AG10803 (cell line): Measurements from ENCODE around the gene LDHA.
A peak's percentile ranks its signal among the peaks of the same experiment; 100 is the strongest.
"Not testable (repeated sequence)": the region's sequence is repeated elsewhere in the genome, so short reads cannot be mapped to it uniquely, and the experiment has no call there.

Experiments used
- DNase-seq: peaks from one replicate; pipeline ENCODE4 v3.0.0; 2010; ENCODE audit warnings: low read depth
- H3K4me3 ChIP-seq: 2 replicates; pipeline ENCODE4 v1.5.1; 2011; ENCODE audit warnings: mild to moderate bottlenecking, low read length, control low read depth
- TF ChIP-seq, protein P1 (sequence below): conservative IDR thresholded peaks from 2 replicates; pipeline ENCODE4 v1.5.1; 2011; ENCODE audit warnings: mild to moderate bottlenecking, low read length, control low read depth, inconsistent platforms

The LDHA gene

DNA sequence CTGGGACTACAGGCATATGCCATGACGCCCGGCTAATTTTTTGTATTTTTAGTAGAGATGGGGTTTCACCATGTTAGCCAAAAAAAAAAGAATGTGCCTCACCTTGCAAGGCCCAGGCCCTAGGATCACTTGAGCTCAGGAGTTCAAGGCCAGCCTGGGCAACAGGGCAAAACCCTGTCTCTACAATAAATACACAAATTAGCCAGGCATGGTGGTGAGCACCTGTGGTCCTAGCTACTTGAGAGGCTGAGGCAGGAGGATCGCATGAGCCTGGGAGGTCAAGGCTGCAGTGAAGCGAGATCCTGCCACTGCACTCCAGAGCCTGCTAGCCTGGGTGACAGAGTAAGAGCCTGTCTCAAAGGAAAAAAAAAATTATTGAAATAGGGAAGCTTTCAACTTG is 9.7 kb downstream of the LDHA start:
- TF ChIP-seq, protein P1, sequence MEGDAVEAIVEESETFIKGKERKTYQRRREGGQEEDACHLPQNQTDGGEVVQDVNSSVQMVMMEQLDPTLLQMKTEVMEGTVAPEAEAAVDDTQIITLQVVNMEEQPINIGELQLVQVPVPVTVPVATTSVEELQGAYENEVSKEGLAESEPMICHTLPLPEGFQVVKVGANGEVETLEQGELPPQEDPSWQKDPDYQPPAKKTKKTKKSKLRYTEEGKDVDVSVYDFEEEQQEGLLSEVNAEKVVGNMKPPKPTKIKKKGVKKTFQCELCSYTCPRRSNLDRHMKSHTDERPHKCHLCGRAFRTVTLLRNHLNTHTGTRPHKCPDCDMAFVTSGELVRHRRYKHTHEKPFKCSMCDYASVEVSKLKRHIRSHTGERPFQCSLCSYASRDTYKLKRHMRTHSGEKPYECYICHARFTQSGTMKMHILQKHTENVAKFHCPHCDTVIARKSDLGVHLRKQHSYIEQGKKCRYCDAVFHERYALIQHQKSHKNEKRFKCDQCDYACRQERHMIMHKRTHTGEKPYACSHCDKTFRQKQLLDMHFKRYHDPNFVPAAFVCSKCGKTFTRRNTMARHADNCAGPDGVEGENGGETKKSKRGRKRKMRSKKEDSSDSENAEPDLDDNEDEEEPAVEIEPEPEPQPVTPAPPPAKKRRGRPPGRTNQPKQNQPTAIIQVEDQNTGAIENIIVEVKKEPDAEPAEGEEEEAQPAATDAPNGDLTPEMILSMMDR: no peak

DNA sequence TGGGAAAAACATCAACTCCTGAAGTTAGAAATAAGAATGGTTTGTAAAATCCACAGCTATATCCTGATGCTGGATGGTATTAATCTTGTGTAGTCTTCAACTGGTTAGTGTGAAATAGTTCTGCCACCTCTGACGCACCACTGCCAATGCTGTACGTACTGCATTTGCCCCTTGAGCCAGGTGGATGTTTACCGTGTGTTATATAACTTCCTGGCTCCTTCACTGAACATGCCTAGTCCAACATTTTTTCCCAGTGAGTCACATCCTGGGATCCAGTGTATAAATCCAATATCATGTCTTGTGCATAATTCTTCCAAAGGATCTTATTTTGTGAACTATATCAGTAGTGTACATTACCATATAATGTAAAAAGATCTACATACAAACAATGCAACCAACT is 13.0 kb downstream of the LDHA start:
- DNase-seq: peak; percentile 45
- H3K4me3 ChIP-seq: not testable (repeated sequence)

More for the DNA sequence above, 9.7 kb downstream of the LDHA start:
- no peak overlapping the region for H3K4me3 ChIP-seq
- DNase-seq: no peak

DNA sequence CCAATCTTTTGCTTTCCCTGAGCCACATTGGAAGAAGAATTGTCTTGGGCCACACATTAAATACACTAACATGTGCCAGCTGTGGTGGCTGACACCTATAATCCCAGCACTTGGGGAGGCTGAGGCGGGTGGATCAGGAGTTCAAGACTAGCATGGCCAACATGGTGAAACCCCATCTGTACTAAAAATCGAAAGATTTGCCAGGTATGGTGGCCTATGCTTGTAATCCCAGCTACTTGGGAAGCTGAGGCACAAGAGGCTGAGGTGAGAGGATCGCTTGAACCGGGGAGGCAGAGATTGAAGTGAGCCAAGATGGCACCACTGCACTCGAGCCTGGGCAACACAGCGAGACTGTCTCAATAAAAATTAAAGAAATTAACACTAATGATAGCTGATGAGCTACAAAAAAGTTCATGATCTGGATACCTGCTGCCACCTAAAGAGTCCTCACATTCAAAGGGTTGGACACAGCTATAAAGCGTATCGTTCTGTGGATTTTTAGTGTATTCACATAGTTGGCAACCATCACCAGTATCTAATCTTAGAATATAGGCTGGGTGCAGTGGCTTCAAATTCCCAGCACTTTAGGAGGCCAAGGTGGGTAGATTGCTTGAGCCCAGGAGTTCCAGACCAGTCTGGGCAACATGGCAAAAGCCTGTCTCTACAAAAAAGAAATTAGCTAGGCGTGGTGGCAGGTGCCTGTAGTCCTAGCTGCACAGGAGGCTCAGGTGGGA is 14.4 kb downstream of the LDHA start:
- DNase-seq: peak; percentile 36
- H3K4me3 ChIP-seq: no peak overlapping the region
- TF ChIP-seq, protein P1: no peak

DNA sequence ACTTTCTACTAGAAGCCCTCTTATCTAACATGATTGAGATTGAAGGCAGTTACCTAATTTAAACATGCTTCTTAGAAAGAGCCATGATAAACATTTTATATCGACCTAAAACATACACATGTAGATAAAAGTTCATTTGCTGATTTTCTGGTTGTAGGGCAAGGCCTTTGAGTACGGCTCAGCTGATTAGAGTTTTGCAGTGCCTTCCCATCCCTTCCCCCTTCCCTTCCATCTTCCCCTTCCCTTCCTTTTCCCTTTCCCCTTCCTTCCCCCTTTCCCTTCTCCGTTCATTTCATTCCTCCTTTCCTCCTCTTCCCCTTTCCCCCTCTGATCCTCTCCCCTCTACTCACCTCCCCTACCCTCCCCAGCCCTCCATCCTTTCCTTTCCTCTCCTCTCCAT is 22.1 kb downstream of the LDHA start:
- TF ChIP-seq, protein P1: no peak
- H3K4me3 ChIP-seq: no peak overlapping the region
- DNase-seq: no peak

DNA sequence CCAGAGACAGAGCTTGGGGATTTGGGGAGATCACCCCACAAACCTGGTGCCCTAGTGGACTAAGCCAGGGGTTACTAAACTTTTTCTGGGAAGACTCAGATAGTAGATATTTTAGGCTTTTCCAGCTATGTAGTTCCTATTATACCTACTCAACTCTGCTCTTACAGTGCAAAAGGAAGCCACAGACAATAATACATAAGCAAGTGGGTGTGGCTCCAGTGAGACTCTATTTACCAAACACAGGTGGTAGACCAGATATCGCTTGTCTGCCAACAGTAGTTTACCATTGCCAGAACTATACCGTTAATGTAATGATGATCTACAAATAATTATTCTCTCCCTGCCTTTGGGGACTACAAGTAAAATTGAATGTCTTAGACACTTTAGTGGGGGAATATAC is 24.7 kb downstream of the LDHA start:
- no peak for DNase-seq
- TF ChIP-seq, protein P1: no peak
- no peak overlapping the region for H3K4me3 ChIP-seq

DNA sequence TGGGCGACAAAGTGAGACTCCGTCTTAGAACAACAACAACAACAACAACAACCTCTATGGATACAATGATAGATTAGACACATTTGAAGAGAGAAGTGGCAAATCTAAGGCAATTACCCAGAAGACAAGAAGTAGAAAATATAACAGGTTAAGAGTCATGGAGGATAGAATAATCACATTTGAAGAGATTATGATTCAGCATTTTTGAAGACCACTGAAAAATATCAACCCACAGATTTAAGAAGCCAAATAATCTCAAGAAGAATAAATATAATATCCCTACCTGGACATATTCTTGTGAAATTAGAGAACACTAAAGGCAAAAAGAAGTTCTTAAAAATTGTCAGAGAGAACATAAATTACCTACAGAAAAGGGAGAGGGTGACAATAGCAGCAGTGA is 25.7 kb downstream of the LDHA start:
- no peak for DNase-seq
- H3K4me3 ChIP-seq: no peak overlapping the region
- TF ChIP-seq, protein P1: no peak

DNA sequence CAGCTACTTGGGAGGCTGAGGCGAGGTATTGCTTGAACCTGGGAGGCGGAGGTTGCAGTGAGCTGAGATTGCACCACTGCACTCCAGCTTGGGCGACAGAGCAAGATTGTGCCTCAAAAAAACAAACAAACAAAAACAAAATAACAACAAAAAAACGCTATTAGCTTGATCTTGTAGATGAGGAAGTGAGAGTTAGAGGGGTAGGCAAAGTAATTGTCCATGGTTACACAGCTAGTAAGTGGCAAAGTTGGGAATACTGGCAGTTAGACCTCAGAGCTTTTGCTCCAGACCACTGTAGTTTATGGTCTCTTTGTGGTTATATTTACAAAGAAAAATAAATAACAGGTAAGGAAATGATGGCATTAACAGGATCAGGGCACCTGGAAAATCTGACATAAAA is 32.9 kb downstream of the LDHA start:
- no peak overlapping the region for H3K4me3 ChIP-seq
- DNase-seq: no peak
- TF ChIP-seq, protein P1: no peak

DNA sequence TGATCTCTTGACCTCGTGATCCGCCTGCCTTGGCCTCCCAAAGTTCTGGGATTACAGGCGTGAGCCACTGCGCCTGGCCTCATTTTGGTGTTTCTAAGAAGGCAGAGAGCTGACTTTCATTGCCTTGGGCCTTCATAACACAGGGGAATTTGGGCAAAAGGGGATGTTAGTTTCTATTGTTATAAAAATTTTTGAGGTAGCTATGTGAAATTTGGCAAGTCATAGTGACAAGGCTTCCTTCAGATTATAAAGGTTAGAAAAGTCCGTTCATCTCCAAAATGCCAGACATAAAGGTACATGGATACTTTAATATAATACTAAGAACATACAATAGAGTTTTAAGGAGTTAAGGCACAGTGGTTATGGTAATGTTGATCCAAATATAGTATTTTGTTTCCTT is 35.0 kb downstream of the LDHA start:
- H3K4me3 ChIP-seq: no peak overlapping the region
- TF ChIP-seq, protein P1: no peak
- no peak for DNase-seq
